Heart left ventricle (tissue), 16 donors: Measurements from ENCODE around the gene FANCI. TPM values are rescaled to one million over a fixed set of nuclear protein-coding genes. Genes with fewer than 3 reads are reported as not detected.
A peak's percentile ranks its signal among the peaks of the same experiment; 100 is the strongest.

Source experiments
- ATAC-seq, 4 donors: fragments of 200-7000 bp; cut with Tn5 transposase; one replicate each; pipeline ENCODE4 v1.9.1; 2020 to 2022; ENCODE audit warnings: moderate library complexity in 4 of 4, mild to moderate bottlenecking in 3 of 4, moderate number of reproducible peaks in 1 of 4
- DNase-seq, 5 donors: peaks; one replicate each; pipeline ENCODE4 v3.0.0-alpha.2; 2020
- H3K27ac ChIP-seq, 12 donors: fragments of 200-600 bp; sonication (generic) in 4 of 12; one replicate each; pipeline versions ENCODE4 v1.5.0 to v1.8.0; 2016 to 2022; ENCODE audit warnings: mild to moderate bottlenecking in 2 of 12
- H3K27me3 ChIP-seq, 9 donors: fragments of 200-600 bp; sonication (generic) in 2 of 9; one replicate each; pipeline versions ENCODE4 v1.5.1 to v1.8.0; 2016 to 2022; ENCODE audit warnings: mild to moderate bottlenecking in 3 of 9
- H3K36me3 ChIP-seq, 9 donors: fragments of 200-600 bp; sonication (generic) in 2 of 9; one replicate each; pipeline versions ENCODE4 v1.5.0 to v1.8.0; 2018 to 2022; ENCODE audit warnings: mild to moderate bottlenecking in 2 of 9
- H3K4me1 ChIP-seq, 12 donors: fragments of 200-600 bp; sonication (generic) in 4 of 12; one replicate each; pipeline versions ENCODE4 v1.5.0 to v1.8.0; 2016 to 2022; ENCODE audit warnings: mild to moderate bottlenecking in 3 of 12
- H3K4me3 ChIP-seq, 12 donors: fragments of 200-600 bp; sonication (generic) in 4 of 12; one replicate each; pipeline versions ENCODE4 v1.5.0 to v1.8.0; 2017 to 2022; ENCODE audit warnings: mild to moderate bottlenecking in 9 of 12, moderate library complexity in 4 of 12
- H3K9me3 ChIP-seq, 12 donors: fragments of 200-600 bp; sonication (generic) in 4 of 12; one replicate each; pipeline versions ENCODE4 v1.5.0 to v1.8.0; 2016 to 2022; ENCODE audit warnings: mild to moderate bottlenecking in 1 of 12
- CTCF ChIP-seq, 12 donors: fragments of 200-600 bp; sonication (generic) in 4 of 12; IDR thresholded peaks; one replicate each; pipeline versions ENCODE4 v1.5.0 to v1.8.0; 2018 to 2022; ENCODE audit warnings: antibody characterized with exemption in 12 of 12, mild to moderate bottlenecking in 5 of 12
- POLR2A ChIP-seq, 2 donors: fragments of 450-650 bp; IDR thresholded peaks; one replicate each; pipeline ENCODE4 v1.6.1; 2017; ENCODE audit warnings: antibody characterized with exemption in 2 of 2, mild to moderate bottlenecking in 2 of 2, moderate library complexity in 2 of 2
- WGBS, 4 donors: extraction: QIAGEN DNeasy Blood & Tissue Kit in 2 of 4; methylation state at CpG; one replicate each; pipeline versions ENCODE4 v1.1.5 to v1.1.7; 2013 to 2018; 5-methylcytosine and 5-hydroxymethylcytosine counted together
- intact Hi-C, 10 donors: fragments of 100-400 bp; cut with DNase I; formaldehyde crosslinking; loops; one replicate each; pipeline versions ENCODE4 v1.11.1 to v1.14.2; 2022
- polyA plus RNA-seq, 2 donors: library from polyadenylated mRNA; stranded (reverse); fragments of 200-250 nt; gene quantifications; one replicate each; pipeline ENCODE4 v1.2.3, GENCODE V29; 2013
- total RNA-seq, 9 donors: library from RNA; depleted of rRNA in 2 of 9; stranded (reverse); fragments of >200 nt in 2 of 9; fragmentation: NEBNext Ultra II Directional in 3 of 9; extraction: Animal tissue kit (Norgen Biotek cat#: 25700) in 3 of 9; gene quantifications; one replicate each; pipeline versions ENCODE4 v1.1.0 to v1.2.4, GENCODE V29; 2016 to 2023
- donor health status: ischemic (EF 13 %, LVEDD 7.1; RV severe dilation, severe dysfunction).
- donor health status: healthy with polysubstance abuse.
- donor health status: DM: no; HTN: yes; CAD: no.
- donor health status: DM: no; HTN: no; CAD: no.
- donor health status: ischemic (EF 25% LVEDD 6.9; RV normal size, moderate dysfunction).
- donor health status: ischemic (EF 25% LVEDD 5.7; RV mildly dilated, moderate dysfunction).
- donor health status: healthy.
- donor health status: DM: yes; HTN: yes; CAD: no.
- donor health status: ischemic (EF 35%, LVEDD 5.7; RV mildly dilated, moderate dysfunction).
- donor health status: nonischemic (EF 11% LVEDD 7.7; RV severe dilation, severe dysfunction).
- donor health status: DM: yes; HTN: yes; CAD: no.
- donor health status: PGD.
- donor health status: ischemic (EF 29% LVEDD 5.4; RV normal size, mild dysfunction).
- donor health status: nonischemic (EF 23%, LVEDD 6.1; RV moderate dilation, normal function).

Gene FANCI
- total and polyA plus RNA-seq, 11 donors, result 0.42 to 10.3 (median 1.9) TPM

GRCh38 chr15:89203705-89204273, 40.0 kb upstream of the FANCI start:
- TF ChIP-seq POLR2A (IDR thresholded peaks at IDR 0.05), result no peak
- TF ChIP-seq CTCF (IDR thresholded peaks at IDR 0.05), result no peak
- peak overlapping the region in 1 of 12 donors; percentile 8 for H3K27ac ChIP-seq
- no peaks in the 10 kb centered on the region for H3K9me3 ChIP-seq
- intact Hi-C loops, result loop anchor here in 4 of 10 donors (10.0 kb wide), 2 partner anchors 91 to 101 kb away; no protein-coding TSS in a partner anchor
- no peak overlapping the region for H3K4me3 ChIP-seq
- peak in 1 of 4 donors; percentile 11 for ATAC-seq
- WGBS, 4 donors, result 54 to 64% (median 60%) methylated on average over 2 of the region's 2 CpGs
- no peak for DNase-seq
- H3K36me3 ChIP-seq, result peaks cover 0 to 27% (median 8%) of the 10 kb centered on the region in 9 donors
- no peaks in the 10 kb centered on the region for H3K27me3 ChIP-seq
- H3K4me1 ChIP-seq, result peaks cover 0 to 26% (median 11%) of the 10 kb centered on the region in 12 donors

DNA sequence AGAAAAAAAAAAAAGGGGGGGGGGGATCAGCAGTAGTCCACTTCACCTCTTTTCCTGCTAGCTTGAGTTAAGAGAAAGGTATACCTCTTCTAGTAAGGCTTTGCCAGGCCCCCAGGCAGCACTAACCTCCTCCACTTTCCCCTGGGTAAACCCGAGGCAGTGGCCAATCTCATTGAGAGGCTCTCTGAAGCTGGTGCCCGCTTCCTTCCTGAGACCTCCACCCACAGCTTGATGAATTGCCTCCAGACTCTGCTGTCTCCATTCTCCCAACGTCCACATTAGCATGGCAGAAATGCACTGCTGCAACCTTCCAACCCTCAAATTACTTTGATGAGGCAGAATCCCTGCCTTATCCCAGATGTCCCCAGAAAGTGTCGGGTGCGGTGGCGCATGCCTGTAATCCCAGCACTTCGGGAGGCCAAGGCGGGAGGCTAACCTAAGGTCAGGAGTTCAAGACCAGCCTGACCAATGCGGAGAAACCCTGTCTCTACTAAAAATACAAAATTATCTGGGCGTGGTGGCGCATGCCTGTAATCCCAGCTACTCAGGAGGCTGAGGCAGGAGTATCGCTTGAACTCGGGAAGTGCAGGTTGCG, 37.7 kb upstream of the FANCI start:
- TF ChIP-seq CTCF (IDR thresholded peaks at IDR 0.05) (no peak), POLR2A (IDR thresholded peaks at IDR 0.05) (no peak)
- no peaks in the 10 kb centered on the region for H3K9me3 ChIP-seq
- ATAC-seq (no peak), DNase-seq (no peak)
- peaks cover 0 to 12% (median 4%) of the 10 kb centered on the region in 9 donors for H3K36me3 ChIP-seq
- no peaks in the 10 kb centered on the region for H3K27me3 ChIP-seq
- intact Hi-C loops, result loop anchor here in 7 of 10 donors (2.0 to 10.0 kb wide), 9 partner anchors 36 to 226 kb away; partner anchors contain the start of gene FANCI (in 3 of the 7)
- no peak overlapping the region for H3K4me3 ChIP-seq
- no peak overlapping the region for H3K27ac ChIP-seq
- 74 to 82% (median 79%) methylated on average over 14 of the region's 14 CpGs for WGBS, 4 donors
- H3K4me1 ChIP-seq, result peaks cover 0 to 9% (median 5%) of the 10 kb centered on the region in 12 donors

DNA sequence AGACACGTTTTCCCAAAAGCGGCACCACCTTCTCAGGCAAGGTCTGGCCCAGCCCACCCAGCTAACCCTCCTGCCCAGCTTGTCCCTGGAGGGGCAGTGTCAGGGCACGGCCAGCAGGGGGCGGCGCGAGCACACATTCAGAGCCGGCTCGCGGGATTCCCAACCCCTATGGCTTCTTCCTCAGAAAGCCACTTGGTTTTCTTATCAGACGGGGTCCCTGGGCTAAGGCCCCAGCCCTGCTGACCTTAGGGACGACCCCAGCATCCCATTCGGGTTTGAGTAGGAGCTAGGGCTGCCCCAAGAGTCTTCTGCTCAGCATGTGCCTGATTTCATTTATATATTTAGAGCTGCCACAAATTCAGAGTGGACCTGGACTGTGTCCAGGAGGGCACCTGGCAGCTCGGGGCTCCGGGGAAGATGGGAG, 36.9 kb upstream of the FANCI start:
- no peaks in the 10 kb centered on the region for H3K9me3 ChIP-seq
- peak; percentile 65 to 85 (median 76) for ATAC-seq
- peak; percentile 59 to 85 (median 69) for DNase-seq
- H3K4me1 ChIP-seq, result peaks cover 0 to 9% (median 5%) of the 10 kb centered on the region in 12 donors
- no peaks in the 10 kb centered on the region for H3K27me3 ChIP-seq
- H3K36me3 ChIP-seq, result peaks cover 0 to 5% (median 0%) of the 10 kb centered on the region in 9 donors
- TF ChIP-seq POLR2A (IDR thresholded peaks at IDR 0.05), result no peak
- TF ChIP-seq CTCF (IDR thresholded peaks at IDR 0.05), result peak; percentile 94 to 99 (median 97)
- H3K27ac ChIP-seq, result no peak overlapping the region
- 1 to 2% (median 1%) methylated on average over 14 of the region's 14 CpGs for WGBS, 4 donors
- intact Hi-C loops, result loop anchor here in 7 of 10 donors (2.0 to 10.0 kb wide), 9 partner anchors 35 to 225 kb away; partner anchors contain the start of gene FANCI (in 3 of the 7)
- H3K4me3 ChIP-seq, result peak overlapping the region in 5 of 12 donors; percentile 1 to 46 (median 25)

- Histone ChIP-seq H3K4me1 (peaks cover 0 to 9% (median 5%) of the 10 kb centered on the region in 12 donors), H3K36me3 (no peaks in the 10 kb centered on the region), H3K27me3 (no peaks in the 10 kb centered on the region), H3K9me3 (no peaks in the 10 kb centered on the region), H3K4me3 (no peak overlapping the region), H3K27ac (no peak overlapping the region)
- no peak for ATAC-seq
- intact Hi-C loops, result loop anchor here in 7 of 10 donors (5.0 to 10.0 kb wide), 7 partner anchors 34 to 224 kb away; partner anchors contain the start of gene FANCI (in 2 of the 7)
- TF ChIP-seq POLR2A (IDR thresholded peaks at IDR 0.05) (no peak), CTCF (IDR thresholded peaks at IDR 0.05) (no peak)
- no peak for DNase-seq
Measured at GRCh38 chr15:89208256-89208655, 35.5 kb upstream of the FANCI start.
